ENCODE results near the gene PRIM1.

DNA sequence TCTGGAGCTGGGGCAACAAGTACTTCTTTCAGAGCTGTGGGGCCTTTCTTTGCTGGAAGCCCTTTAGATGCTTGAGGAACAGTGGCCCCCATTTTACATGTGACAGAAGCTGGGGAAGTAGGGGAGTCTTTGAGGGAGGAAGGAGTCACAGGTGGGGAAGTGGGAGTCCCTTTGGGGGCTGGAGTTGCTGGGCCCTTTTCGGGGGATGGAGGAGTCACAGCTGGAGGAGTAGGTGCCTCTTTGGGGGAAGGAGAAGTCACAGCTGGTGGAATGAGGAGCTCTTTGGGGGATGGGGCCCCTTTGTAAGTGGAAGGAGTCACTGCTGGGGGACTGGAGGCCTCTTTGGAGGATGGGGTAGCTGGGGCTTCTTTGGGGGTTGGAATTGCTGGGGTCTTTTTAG, 35.7 kb downstream of the PRIM1 start:
- TF ChIP-seq, protein P1, sequence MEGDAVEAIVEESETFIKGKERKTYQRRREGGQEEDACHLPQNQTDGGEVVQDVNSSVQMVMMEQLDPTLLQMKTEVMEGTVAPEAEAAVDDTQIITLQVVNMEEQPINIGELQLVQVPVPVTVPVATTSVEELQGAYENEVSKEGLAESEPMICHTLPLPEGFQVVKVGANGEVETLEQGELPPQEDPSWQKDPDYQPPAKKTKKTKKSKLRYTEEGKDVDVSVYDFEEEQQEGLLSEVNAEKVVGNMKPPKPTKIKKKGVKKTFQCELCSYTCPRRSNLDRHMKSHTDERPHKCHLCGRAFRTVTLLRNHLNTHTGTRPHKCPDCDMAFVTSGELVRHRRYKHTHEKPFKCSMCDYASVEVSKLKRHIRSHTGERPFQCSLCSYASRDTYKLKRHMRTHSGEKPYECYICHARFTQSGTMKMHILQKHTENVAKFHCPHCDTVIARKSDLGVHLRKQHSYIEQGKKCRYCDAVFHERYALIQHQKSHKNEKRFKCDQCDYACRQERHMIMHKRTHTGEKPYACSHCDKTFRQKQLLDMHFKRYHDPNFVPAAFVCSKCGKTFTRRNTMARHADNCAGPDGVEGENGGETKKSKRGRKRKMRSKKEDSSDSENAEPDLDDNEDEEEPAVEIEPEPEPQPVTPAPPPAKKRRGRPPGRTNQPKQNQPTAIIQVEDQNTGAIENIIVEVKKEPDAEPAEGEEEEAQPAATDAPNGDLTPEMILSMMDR (IDR thresholded peaks at IDR 0.05), result no peak
- TF ChIP-seq EP300 (IDR thresholded peaks at IDR 0.05), result no peak
